Measurements from ENCODE around the gene TDRKH.
"Not testable (repeated sequence)": the region's sequence is repeated elsewhere in the genome, so short reads cannot be mapped to it uniquely, and the experiment has no call there.

Gene TDRKH

GRCh38 chr1:151759241-151759640, 31.1 kb downstream of the TDRKH start:
- DNase-seq: no peak

GRCh38 chr1:151756291-151756690, 34.0 kb downstream of the TDRKH start:
- no peak for DNase-seq

GRCh38 chr1:151741516-151741915, 48.8 kb downstream of the TDRKH start:
- DNase-seq: no peak

GRCh38 chr1:151739590-151740355, 50.5 kb downstream of the TDRKH start:
- DNase-seq: no peak

- no peak for DNase-seq
Observed at GRCh38 chr1:151737479-151737878, 52.8 kb downstream of the TDRKH start.

- no peak for DNase-seq
Observed at GRCh38 chr1:151737026-151737425, 53.3 kb downstream of the TDRKH start.

- not testable (repeated sequence) for DNase-seq
Observed at GRCh38 chr1:151733995-151734394, 56.3 kb downstream of the TDRKH start.

- DNase-seq: no peak
Observed at GRCh38 chr1:151733126-151733525, 57.2 kb downstream of the TDRKH start.

- no peak for DNase-seq
Observed at GRCh38 chr1:151729966-151730291, 60.4 kb downstream of the TDRKH start.

- no peak for DNase-seq
Observed at GRCh38 chr1:151729157-151729965, 60.9 kb downstream of the TDRKH start.

GRCh38 chr1:151728151-151729054, 61.9 kb downstream of the TDRKH start:
- DNase-seq: no peak

- DNase-seq: no peak
Observed at GRCh38 chr1:151723726-151724370, 66.5 kb downstream of the TDRKH start.

Measured in activated naive CD4-positive, alpha-beta T cell treated with anti-CD3 and anti-CD28 coated beads, Interleukin-2, amount 50 U/mL, for 16 hours (primary cell).